ENCODE data around the gene NIPSNAP2.

NIPSNAP2 gene

GRCh38 chr7:55951637-55952351 lies 12.6 kb upstream of the NIPSNAP2 start, which contains the start of gene MRPS17:
Gene MRPS17 (plus strand): TSS chr7:55951877. CDS start chr7:55953196, 1,319 bp downstream.
- peak; percentile 95 for DNase-seq (ENCODE audit: low read depth)
- TF ChIP-seq CTCF (IDR thresholded peaks at IDR 0.05; ENCODE audit: insufficient read depth, low read depth, low read length, missing control alignments): no peak
- H3K4me3 ChIP-seq (ENCODE audit: low read length): peak within 1 kb of the TSS; percentile 98

DNA sequence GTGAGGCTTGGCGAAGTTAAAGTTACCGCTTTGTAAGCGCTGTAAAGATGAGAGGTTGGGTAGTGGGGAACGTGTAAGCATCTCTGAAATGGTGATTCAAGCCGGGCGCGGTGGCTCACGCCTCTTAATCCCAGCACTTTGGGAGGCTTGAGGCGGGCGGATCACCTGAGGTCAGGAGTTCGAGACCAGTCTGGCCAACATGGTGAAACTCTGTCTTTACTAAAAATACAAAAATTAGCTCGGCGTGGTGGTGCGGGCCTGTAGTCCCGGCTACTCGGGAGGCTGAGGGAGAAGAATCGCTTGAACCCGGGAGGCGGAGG lies 12.1 kb upstream of the NIPSNAP2 start:
- H3K4me3 ChIP-seq (ENCODE audit: low read length): peak overlapping the region; percentile 98
- DNase-seq (ENCODE audit: low read depth): peak; percentile 33

- DNase-seq (ENCODE audit: low read depth): no peak
- no peak overlapping the region for H3K4me3 ChIP-seq (ENCODE audit: low read length)
- no peak for TF ChIP-seq CTCF (IDR thresholded peaks at IDR 0.05; ENCODE audit: insufficient read depth, low read depth, low read length, missing control alignments)
These were observed 10.5 kb upstream of the NIPSNAP2 start for GRCh38 chr7:55953707-55954475.

DNA sequence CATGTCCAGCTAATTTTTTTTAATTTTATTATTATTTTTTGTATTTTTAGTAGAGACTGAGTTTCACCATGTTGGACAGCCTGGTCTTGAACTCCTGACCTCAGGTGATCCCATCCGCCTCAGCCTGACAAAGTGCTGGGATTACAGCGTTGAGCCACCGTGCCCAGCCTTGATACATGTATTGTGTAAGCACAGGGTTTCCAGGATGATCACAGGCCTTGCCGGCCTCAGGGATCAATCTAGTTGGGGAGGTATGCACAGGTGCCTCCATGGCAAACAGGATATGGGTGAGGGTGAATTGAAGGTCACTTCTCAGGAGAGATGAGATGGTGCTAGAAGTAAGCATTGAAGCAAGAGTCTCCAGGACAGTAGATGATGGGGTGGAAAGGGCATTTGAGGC lies 7.2 kb upstream of the NIPSNAP2 start:
- DNase-seq (ENCODE audit: low read depth): no peak
- no peak for TF ChIP-seq CTCF (IDR thresholded peaks at IDR 0.05; ENCODE audit: insufficient read depth, low read depth, low read length, missing control alignments)
- H3K4me3 ChIP-seq (ENCODE audit: low read length): no peak overlapping the region

- DNase-seq (ENCODE audit: low read depth): peak; percentile 79
- H3K4me3 ChIP-seq (ENCODE audit: low read length): no peak overlapping the region
- no peak for TF ChIP-seq CTCF (IDR thresholded peaks at IDR 0.05; ENCODE audit: insufficient read depth, low read depth, low read length, missing control alignments)
These were observed 2.4 kb upstream of the NIPSNAP2 start for GRCh38 chr7:55962014-55962413.

- H3K4me3 ChIP-seq (ENCODE audit: low read length): peak overlapping the region; percentile 55
- DNase-seq (ENCODE audit: low read depth): no peak
- no peak for TF ChIP-seq CTCF (IDR thresholded peaks at IDR 0.05; ENCODE audit: insufficient read depth, low read depth, low read length, missing control alignments)
These were observed 709 bp upstream of the NIPSNAP2 start for GRCh38 chr7:55963584-55964168.

DNA sequence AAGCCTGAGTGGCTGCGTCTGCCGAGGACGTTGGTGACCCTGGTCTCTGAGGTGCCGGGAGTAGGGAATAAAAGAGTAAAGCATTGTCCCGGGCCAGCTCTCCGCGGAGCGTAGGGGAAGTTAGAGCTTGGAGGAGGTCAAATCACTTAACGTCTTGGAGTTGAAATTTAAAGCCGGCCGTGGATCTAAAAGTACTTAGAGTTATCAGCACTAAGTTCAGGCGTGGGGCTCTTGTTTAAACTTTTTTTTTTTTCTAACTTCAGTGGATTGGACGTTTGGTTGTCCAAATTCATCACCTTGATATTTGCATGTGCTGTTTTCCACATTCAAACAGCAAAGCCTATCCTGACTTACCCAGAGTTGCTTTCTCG lies 700 bp downstream of the NIPSNAP2 start:
- peak overlapping the region; percentile 48 for H3K4me3 ChIP-seq (ENCODE audit: low read length)
- no peak for TF ChIP-seq CTCF (IDR thresholded peaks at IDR 0.05; ENCODE audit: insufficient read depth, low read depth, low read length, missing control alignments)
- DNase-seq (ENCODE audit: low read depth): peak; percentile 36
